Chondrocyte (in vitro differentiated cells): ENCODE results near the gene ACOXL. TPM values are rescaled to one million over a fixed set of nuclear protein-coding genes. Genes with fewer than 3 reads are reported as not detected.

Experiments used
- DNase-seq: peaks from one replicate; pipeline ENCODE4 v3.0.0; 2021; ENCODE audit warnings: mixed read lengths, low spot score
- H3K27ac Mint-ChIP-seq: one replicate; pipeline ENCODE4 v1.8.0; 2021; ENCODE audit warnings: mild to moderate bottlenecking, moderate library complexity, mixed read lengths; ENCODE audit not compliant: unreplicated experiment
- H3K27me3 Mint-ChIP-seq: 2 replicates; pipeline ENCODE4 v1.8.0; 2021; ENCODE audit warnings: low read depth, mixed read lengths
- H3K36me3 Mint-ChIP-seq: 2 replicates; pipeline ENCODE4 v1.8.0; 2021; ENCODE audit warnings: low read depth, mixed read lengths
- H3K4me1 Mint-ChIP-seq: 2 replicates; pipeline ENCODE4 v1.8.0; 2021; ENCODE audit warnings: low read depth, mild to moderate bottlenecking, mixed read lengths
- H3K4me3 Mint-ChIP-seq: one replicate; pipeline ENCODE4 v1.8.0; 2021; ENCODE audit warnings: mild to moderate bottlenecking, moderate library complexity, mixed read lengths; ENCODE audit not compliant: unreplicated experiment
- H3K9me3 Mint-ChIP-seq: 2 replicates; pipeline ENCODE4 v1.8.0; 2021; ENCODE audit warnings: low read depth, mixed read lengths
- CTCF ChIP-seq: fragments of 200-600 bp; sonication (generic); IDR thresholded peaks from 2 replicates; pipeline ENCODE4 v1.5.0; 2021; ENCODE audit warnings: antibody characterized with exemption, mild to moderate bottlenecking, moderate library complexity
- total RNA-seq: library from RNA; stranded (reverse); gene quantifications from 3 replicates; pipeline ENCODE4 v1.2.1, GENCODE V29; 2021

ACOXL gene
- total RNA-seq, 1 donor from 2014 or later, result not detected

- no peak for DNase-seq
- H3K27ac Mint-ChIP-seq, result no peak overlapping the region
- peaks cover 17% of the 10 kb centered on the region for H3K4me1 Mint-ChIP-seq
- no peak for TF ChIP-seq CTCF
- no peak overlapping the region for H3K4me3 Mint-ChIP-seq
- H3K36me3 Mint-ChIP-seq, result no peaks in the 10 kb centered on the region
- H3K27me3 Mint-ChIP-seq, result peaks cover 28% of the 10 kb centered on the region
- no peaks in the 10 kb centered on the region for H3K9me3 Mint-ChIP-seq
Observed at GRCh38 chr2:110718382-110718781, 14.0 kb upstream of the ACOXL start.

GRCh38 chr2:110718990-110719389 lies 13.4 kb upstream of the ACOXL start:
- DNase-seq, result no peak
- no peaks in the 10 kb centered on the region for H3K36me3 Mint-ChIP-seq
- no peak overlapping the region for H3K4me3 Mint-ChIP-seq
- H3K27me3 Mint-ChIP-seq, result peaks cover 29% of the 10 kb centered on the region
- TF ChIP-seq CTCF, result no peak
- H3K9me3 Mint-ChIP-seq, result no peaks in the 10 kb centered on the region
- H3K27ac Mint-ChIP-seq, result no peak overlapping the region
- peaks cover 17% of the 10 kb centered on the region for H3K4me1 Mint-ChIP-seq

GRCh38 chr2:110720547-110720946 lies 11.8 kb upstream of the ACOXL start:
- no peak overlapping the region for H3K27ac Mint-ChIP-seq
- no peak for TF ChIP-seq CTCF
- H3K27me3 Mint-ChIP-seq, result peaks cover 27% of the 10 kb centered on the region
- H3K36me3 Mint-ChIP-seq, result no peaks in the 10 kb centered on the region
- peaks cover 17% of the 10 kb centered on the region for H3K4me1 Mint-ChIP-seq
- DNase-seq, result no peak
- no peak overlapping the region for H3K4me3 Mint-ChIP-seq
- no peaks in the 10 kb centered on the region for H3K9me3 Mint-ChIP-seq

- TF ChIP-seq CTCF, result no peak
- no peaks in the 10 kb centered on the region for H3K9me3 Mint-ChIP-seq
- no peak overlapping the region for H3K4me3 Mint-ChIP-seq
- H3K4me1 Mint-ChIP-seq, result no peaks in the 10 kb centered on the region
- peaks cover 46% of the 10 kb centered on the region for H3K27me3 Mint-ChIP-seq
- DNase-seq, result no peak
- H3K36me3 Mint-ChIP-seq, result no peaks in the 10 kb centered on the region
- H3K27ac Mint-ChIP-seq, result no peak overlapping the region
Observed at GRCh38 chr2:110724820-110725219, 7.6 kb upstream of the ACOXL start.

GRCh38 chr2:110725370-110725769 lies 7.0 kb upstream of the ACOXL start:
- Mint-ChIP-seq H3K9me3 (no peaks in the 10 kb centered on the region), H3K27ac (no peak overlapping the region), H3K27me3 (peaks cover 47% of the 10 kb centered on the region), H3K4me3 (no peak overlapping the region), H3K4me1 (no peaks in the 10 kb centered on the region), H3K36me3 (no peaks in the 10 kb centered on the region)
- no peak for TF ChIP-seq CTCF
- DNase-seq, result no peak
